ENCODE data around the gene CRLF2.
A peak's percentile ranks its signal among the peaks of the same experiment; 100 is the strongest.
"Not testable (repeated sequence)": the region's sequence is repeated elsewhere in the genome, so short reads cannot be mapped to it uniquely, and the experiment has no call there.

CRLF2 gene

GRCh38 chrX:1212532-1212931, at the start of gene CRLF2:
TSS of gene CRLF2 (minus strand) at chrX:1212649. CDS start at chrX:1212634, 15 bp downstream.
- DNase-seq = no peak

- DNase-seq = not testable (repeated sequence)
Observed at GRCh38 chrX:1261771-1262170, 49.3 kb upstream of the CRLF2 start.

- DNase-seq = no peak
Observed at GRCh38 chrX:1261285-1261684, 48.8 kb upstream of the CRLF2 start.

- DNase-seq = no peak
Observed at GRCh38 chrX:1252861-1253260, 40.4 kb upstream of the CRLF2 start.

GRCh38 chrX:1249101-1249887, 36.8 kb upstream of the CRLF2 start:
- DNase-seq = peak; percentile 80

- peak; percentile 58 for DNase-seq
Observed at GRCh38 chrX:1248331-1249061, 36.0 kb upstream of the CRLF2 start.

GRCh38 chrX:1246816-1247215, 34.4 kb upstream of the CRLF2 start:
- peak; percentile 97 for DNase-seq

GRCh38 chrX:1244164-1245076, 32.0 kb upstream of the CRLF2 start:
- DNase-seq = no peak

GRCh38 chrX:1242891-1243402, 30.5 kb upstream of the CRLF2 start:
- no peak for DNase-seq

GRCh38 chrX:1240551-1240950, 28.1 kb upstream of the CRLF2 start:
- DNase-seq = not testable (repeated sequence)

- no peak for DNase-seq
Observed at GRCh38 chrX:1239681-1240142, 27.3 kb upstream of the CRLF2 start.

GRCh38 chrX:1231850-1232465, 19.5 kb upstream of the CRLF2 start:
- no peak for DNase-seq

- not testable (repeated sequence) for DNase-seq
Observed at GRCh38 chrX:1228101-1228500, 15.7 kb upstream of the CRLF2 start.

- no peak for DNase-seq
Observed at GRCh38 chrX:1226249-1226648, 13.8 kb upstream of the CRLF2 start.

GRCh38 chrX:1224954-1225353, 12.5 kb upstream of the CRLF2 start:
- DNase-seq = no peak

- DNase-seq = no peak
Observed at GRCh38 chrX:1223242-1223600, 10.8 kb upstream of the CRLF2 start.

GRCh38 chrX:1222531-1223241, 10.2 kb upstream of the CRLF2 start:
- no peak for DNase-seq

GRCh38 chrX:1221296-1221845, 8.9 kb upstream of the CRLF2 start:
- no peak for DNase-seq

GRCh38 chrX:1218286-1218685, 5.8 kb upstream of the CRLF2 start:
- DNase-seq = no peak

- no peak for DNase-seq
Observed at GRCh38 chrX:1215123-1215823, 2.8 kb upstream of the CRLF2 start.

- no peak for DNase-seq
Observed at GRCh38 chrX:1213971-1214370, 1.5 kb upstream of the CRLF2 start.
